Epithelial cell of esophagus (primary cell): ENCODE measurements around the gene SIK2.

Source experiments
- DNase-seq: peaks from one replicate; pipeline ENCODE4 v3.0.0; 2010; ENCODE audit warnings: low read depth
- H3K4me3 ChIP-seq: 2 replicates; pipeline ENCODE4 v1.5.1; 2011; ENCODE audit warnings: mild to moderate bottlenecking, low read length, control low read depth
- TF ChIP-seq, protein P1 (sequence below): IDR thresholded peaks from 2 replicates; pipeline ENCODE4 v1.5.1; 2011; ENCODE audit warnings: low read depth, mild to moderate bottlenecking, low read length, control low read depth, inconsistent platforms; ENCODE audit not compliant: insufficient read depth; ENCODE audit errors: missing control alignments

The SIK2 gene

DNA sequence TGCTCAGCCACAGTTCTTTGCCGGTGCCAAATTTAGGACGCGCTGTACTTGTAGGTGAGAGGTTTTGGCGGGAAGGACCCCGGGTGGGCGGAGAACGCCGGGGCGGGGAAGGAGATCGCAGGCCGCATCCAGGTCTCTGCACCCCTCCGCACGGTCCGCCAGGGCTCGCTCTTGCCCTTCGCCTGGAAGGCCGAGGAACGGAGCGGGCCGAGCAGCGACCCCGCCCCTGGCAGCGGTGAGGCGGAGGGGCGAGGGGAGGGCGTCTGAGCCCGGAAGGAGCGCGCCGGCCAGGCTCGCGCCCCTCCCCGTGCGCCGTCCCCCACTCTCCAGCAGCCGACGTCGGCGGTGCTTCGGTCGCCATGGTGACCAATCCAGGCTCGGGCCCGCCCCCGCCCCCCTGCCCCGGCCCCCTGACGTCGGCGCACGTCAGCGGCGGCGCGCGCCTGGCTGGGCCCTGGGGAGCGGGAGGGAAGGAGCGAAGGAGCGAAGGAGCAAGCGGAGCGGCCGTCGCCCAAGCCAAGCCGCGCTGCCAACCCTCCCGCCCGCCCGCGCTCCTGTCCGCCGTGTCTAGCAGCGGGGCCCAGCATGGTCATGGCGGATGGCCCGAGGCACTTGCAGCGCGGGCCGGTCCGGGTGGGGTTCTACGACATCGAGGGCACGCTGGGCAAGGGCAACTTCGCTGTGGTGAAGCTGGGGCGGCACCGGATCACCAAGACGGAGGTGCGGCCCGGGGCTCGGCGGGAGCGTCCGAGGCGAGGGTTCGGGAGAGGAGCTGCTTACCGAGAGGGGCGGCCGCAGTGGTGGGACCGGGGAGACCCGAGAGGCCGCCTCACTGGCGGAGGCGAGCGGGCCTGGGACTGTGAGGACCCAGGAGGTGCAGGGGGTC lies at the start of gene SIK2:
Gene SIK2, plus strand, starts transcription at position 471 of the 886 bp plus-strand sequence. Its CDS starts 115 bp downstream, at position 586.
- H3K4me3 ChIP-seq, result peak within 1 kb of the TSS; percentile 80
- TF ChIP-seq, protein P1, sequence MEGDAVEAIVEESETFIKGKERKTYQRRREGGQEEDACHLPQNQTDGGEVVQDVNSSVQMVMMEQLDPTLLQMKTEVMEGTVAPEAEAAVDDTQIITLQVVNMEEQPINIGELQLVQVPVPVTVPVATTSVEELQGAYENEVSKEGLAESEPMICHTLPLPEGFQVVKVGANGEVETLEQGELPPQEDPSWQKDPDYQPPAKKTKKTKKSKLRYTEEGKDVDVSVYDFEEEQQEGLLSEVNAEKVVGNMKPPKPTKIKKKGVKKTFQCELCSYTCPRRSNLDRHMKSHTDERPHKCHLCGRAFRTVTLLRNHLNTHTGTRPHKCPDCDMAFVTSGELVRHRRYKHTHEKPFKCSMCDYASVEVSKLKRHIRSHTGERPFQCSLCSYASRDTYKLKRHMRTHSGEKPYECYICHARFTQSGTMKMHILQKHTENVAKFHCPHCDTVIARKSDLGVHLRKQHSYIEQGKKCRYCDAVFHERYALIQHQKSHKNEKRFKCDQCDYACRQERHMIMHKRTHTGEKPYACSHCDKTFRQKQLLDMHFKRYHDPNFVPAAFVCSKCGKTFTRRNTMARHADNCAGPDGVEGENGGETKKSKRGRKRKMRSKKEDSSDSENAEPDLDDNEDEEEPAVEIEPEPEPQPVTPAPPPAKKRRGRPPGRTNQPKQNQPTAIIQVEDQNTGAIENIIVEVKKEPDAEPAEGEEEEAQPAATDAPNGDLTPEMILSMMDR, result peak; percentile 77
- peak; percentile 93 for DNase-seq

DNA sequence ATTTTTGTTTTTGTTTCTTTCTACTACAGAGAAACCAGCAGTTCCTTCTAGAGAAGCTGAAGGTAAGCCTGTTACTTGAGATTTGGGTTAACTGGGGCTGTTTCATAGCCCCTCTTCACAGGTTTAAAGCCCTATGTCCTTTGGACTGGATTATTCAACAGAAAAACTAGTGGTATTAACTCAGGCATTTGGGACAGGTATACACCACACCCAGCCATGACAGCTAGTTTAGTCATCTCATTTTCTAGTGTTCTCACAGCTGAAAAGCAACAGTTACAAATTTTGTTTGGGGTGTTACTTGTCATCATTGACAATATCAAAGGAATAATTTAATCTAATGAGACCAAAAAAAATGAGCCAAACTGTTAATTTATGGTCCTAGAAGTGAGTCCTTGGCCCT lies 47.7 kb upstream of the SIK2 start:
- TF ChIP-seq, protein P1, result no peak
- DNase-seq, result peak; percentile 93
- H3K4me3 ChIP-seq, result no peak overlapping the region

DNA sequence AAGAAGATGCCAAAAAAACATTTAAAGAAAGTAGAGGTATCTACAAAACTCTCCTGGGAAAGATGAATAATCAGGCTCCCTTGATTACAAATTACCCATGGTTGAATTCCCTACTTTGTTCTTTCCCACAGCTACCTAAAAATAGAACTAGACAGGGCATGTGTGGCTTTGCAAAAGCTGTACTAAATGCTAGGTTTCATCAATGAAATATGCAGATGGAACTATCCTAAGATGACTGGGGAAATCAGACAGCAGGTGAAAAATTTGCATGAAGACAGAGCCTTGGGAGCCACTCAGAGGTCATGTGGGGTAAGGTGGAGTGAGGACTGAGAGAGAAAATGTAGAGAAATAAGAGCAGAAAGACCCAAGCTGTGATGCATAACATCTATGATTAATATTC lies 47.0 kb upstream of the SIK2 start:
- H3K4me3 ChIP-seq, result no peak overlapping the region
- peak; percentile 94 for DNase-seq
- TF ChIP-seq, protein P1, result no peak

DNA sequence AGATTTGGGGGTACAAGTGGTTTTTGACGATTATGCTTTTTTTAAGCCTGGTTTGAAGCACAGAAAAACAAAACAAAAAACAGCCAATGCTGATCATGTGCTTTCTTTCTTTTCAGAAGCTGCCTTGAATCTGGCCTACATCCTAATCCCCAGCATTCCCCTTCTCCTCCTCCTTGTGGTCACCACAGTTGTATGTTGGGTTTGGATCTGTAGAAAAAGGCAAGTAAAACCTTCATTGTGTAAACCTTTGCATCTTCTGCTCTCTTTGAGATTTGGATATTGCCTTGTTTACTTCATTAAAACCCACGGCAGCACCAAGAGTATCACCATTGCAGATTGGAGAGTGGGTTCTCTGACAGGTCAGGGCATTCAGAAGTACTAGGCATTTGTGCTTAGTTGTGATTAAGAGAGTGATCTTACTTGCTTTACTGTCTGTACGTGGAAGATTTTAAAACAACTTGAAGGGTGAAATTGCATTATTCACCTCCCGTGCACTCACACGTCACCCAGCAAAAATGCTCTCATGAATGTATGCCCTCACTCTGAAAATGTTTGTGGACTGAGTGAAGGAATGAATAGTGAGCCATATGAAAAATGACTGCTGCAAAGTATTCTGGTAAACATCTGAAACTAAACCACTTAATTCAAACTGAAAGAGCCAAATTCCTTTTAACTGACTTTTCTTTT lies 44.7 kb upstream of the SIK2 start:
- TF ChIP-seq, protein P1, result no peak
- peak; percentile 92 for DNase-seq
- H3K4me3 ChIP-seq, result no peak overlapping the region

DNA sequence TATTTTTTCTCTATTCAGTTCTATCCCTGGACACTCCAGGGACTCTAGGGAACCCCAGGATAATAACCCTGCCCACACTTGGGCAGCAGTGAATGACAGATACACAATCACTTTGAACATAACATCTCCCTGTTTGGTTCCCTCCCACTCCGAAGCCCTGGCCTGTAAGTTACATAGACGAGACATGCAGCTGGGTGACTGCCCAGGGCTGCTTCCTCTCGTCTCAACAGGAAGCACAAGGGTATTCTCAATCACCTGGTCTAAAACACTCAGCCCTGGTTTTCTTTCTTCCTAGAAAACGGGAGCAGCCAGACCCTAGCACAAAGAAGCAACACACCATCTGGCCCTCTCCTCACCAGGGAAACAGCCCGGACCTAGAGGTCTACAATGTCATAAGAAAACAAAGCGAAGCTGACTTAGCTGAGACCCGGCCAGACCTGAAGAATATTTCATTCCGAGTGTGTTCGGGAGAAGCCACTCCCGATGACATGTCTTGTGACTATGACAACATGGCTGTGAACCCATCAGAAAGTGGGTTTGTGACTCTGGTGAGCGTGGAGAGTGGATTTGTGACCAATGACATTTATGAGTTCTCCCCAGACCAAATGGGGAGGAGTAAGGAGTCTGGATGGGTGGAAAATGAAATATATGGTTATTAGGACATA lies 42.3 kb upstream of the SIK2 start:
- TF ChIP-seq, protein P1, result no peak
- no peak for DNase-seq
- no peak overlapping the region for H3K4me3 ChIP-seq

DNA sequence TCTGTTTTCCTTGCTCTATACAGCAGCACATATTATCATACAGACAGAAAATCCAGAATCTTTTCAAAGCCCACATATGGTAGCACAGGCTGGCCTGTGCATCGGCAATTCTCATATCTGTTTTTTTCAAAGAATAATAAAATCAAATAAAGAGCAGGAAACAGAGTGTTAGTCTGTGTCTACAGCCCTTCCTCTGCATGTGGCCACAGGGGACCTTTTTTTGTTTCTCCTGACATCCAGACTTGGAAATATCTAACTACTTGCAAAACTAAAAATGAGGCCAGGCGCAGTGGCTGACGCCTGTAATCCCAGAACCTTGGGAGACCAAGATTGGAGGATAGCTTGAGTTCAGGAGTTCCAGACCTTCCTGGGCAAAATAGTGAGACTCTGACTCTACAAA lies 41.4 kb upstream of the SIK2 start:
- no peak for DNase-seq

More for the DNA sequence above, 41.4 kb upstream of the SIK2 start:
- TF ChIP-seq, protein P1, result no peak
- no peak overlapping the region for H3K4me3 ChIP-seq
